ENCODE results near the gene SH3BGR.

SH3BGR gene

GRCh38 chr21:39430457-39430856 lies 21.3 kb upstream of the SH3BGR start:
- TF ChIP-seq TCF12 (IDR thresholded peaks at IDR 0.05; ENCODE audit: low read depth) (no peak), TEAD4 (IDR thresholded peaks at IDR 0.05) (no peak), ZBTB7A (IDR thresholded peaks at IDR 0.05; ENCODE audit: low read depth) (no peak), YY1 (IDR thresholded peaks at IDR 0.05; ENCODE audit: low read depth) (no peak)

GRCh38 chr21:39430954-39431353 lies 20.8 kb upstream of the SH3BGR start:
- TF ChIP-seq USF1 (IDR thresholded peaks at IDR 0.05) = no peak
- no peak for TF ChIP-seq YY1 (IDR thresholded peaks at IDR 0.05; ENCODE audit: low read depth)
- TF ChIP-seq REST (IDR thresholded peaks at IDR 0.05; ENCODE audit: low read depth) = no peak
- TF ChIP-seq TAF1 (IDR thresholded peaks at IDR 0.05; ENCODE audit: low read depth) = no peak
- TF ChIP-seq TEAD4 (IDR thresholded peaks at IDR 0.05) = no peak
- no peak for TF ChIP-seq NFIC (IDR thresholded peaks at IDR 0.05)

- TF ChIP-seq TAF1 (IDR thresholded peaks at IDR 0.05; ENCODE audit: low read depth) (no peak), TCF12 (IDR thresholded peaks at IDR 0.05; ENCODE audit: low read depth) (no peak), RAD21 (IDR thresholded peaks at IDR 0.05; ENCODE audit: low read depth) (no peak), CREB1 (IDR thresholded peaks at IDR 0.05; ENCODE audit: low read depth) (no peak), EGR1 (IDR thresholded peaks at IDR 0.05) (no peak), NFIC (IDR thresholded peaks at IDR 0.05) (no peak), REST (IDR thresholded peaks at IDR 0.05; ENCODE audit: low read depth) (no peak), USF1 (IDR thresholded peaks at IDR 0.05) (no peak), FOXM1 (IDR thresholded peaks at IDR 0.05; ENCODE audit: borderline replicate concordance, low read depth) (no peak), CEBPB (IDR thresholded peaks at IDR 0.05) (no peak), MAX (IDR thresholded peaks at IDR 0.05) (no peak)
These were observed 16.8 kb upstream of the SH3BGR start for GRCh38 chr21:39434950-39435349.

GRCh38 chr21:39439232-39439631 lies 12.5 kb upstream of the SH3BGR start:
- no peak for TF ChIP-seq TAF1 (IDR thresholded peaks at IDR 0.05; ENCODE audit: low read depth)
- TF ChIP-seq EGR1 (IDR thresholded peaks at IDR 0.05) = no peak
- no peak for TF ChIP-seq USF1 (IDR thresholded peaks at IDR 0.05)
- TF ChIP-seq CEBPB (IDR thresholded peaks at IDR 0.05) = no peak
- no peak for TF ChIP-seq NFIC (IDR thresholded peaks at IDR 0.05)
- no peak for TF ChIP-seq RAD21 (IDR thresholded peaks at IDR 0.05; ENCODE audit: low read depth)
- no peak for TF ChIP-seq MAX (IDR thresholded peaks at IDR 0.05)
- no peak for TF ChIP-seq YY1 (IDR thresholded peaks at IDR 0.05; ENCODE audit: low read depth)
- no peak for TF ChIP-seq TEAD4 (IDR thresholded peaks at IDR 0.05)
- TF ChIP-seq EP300 (IDR thresholded peaks at IDR 0.05; ENCODE audit: borderline replicate concordance) = no peak
- TF ChIP-seq REST (IDR thresholded peaks at IDR 0.05; ENCODE audit: low read depth) = no peak
- TF ChIP-seq TCF12 (IDR thresholded peaks at IDR 0.05; ENCODE audit: low read depth) = no peak
- no peak for TF ChIP-seq FOXM1 (IDR thresholded peaks at IDR 0.05; ENCODE audit: borderline replicate concordance, low read depth)
- TF ChIP-seq CREB1 (IDR thresholded peaks at IDR 0.05; ENCODE audit: low read depth) = no peak
- TF ChIP-seq ZBTB7A (IDR thresholded peaks at IDR 0.05; ENCODE audit: low read depth) = no peak
